ENCODE data around the gene GPS2.

- no peak for TF ChIP-seq CTCF (conservative IDR thresholded peaks at IDR 0.05; ENCODE audit: low read depth, low read length)
- no peak for TF ChIP-seq EZH2 (IDR thresholded peaks at IDR 0.05; ENCODE audit: borderline replicate concordance, low read depth, low read length, poor library complexity, severe bottlenecking)
Measured at GRCh38 chr17:7343250-7343649, 28.1 kb upstream of the GPS2 start.

Data from A673 (cell line).